ENCODE results near the gene ZMYM4.
"Not testable (repeated sequence)": the region's sequence is repeated elsewhere in the genome, so short reads cannot be mapped to it uniquely, and the experiment has no call there.

ZMYM4 gene

DNA sequence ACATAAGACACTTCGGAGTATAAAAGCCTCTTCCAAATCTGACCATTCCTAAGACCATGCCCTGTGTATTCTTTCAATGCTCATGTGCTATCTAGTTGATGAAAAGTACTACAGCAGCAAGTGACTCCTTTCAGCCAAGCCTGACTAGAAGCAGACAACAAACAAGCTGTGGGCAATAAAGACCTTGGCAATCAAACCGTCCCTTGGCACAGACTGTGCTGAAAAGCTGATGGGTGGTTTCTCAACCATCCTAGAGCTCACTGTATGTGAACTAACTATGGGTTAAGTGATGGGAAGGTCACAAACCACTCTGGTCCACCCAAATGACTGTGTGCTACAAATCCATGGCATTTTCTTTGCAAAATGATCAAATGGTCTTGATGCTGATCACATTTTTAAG, 194.7 kb downstream of the ZMYM4 start:
- TF ChIP-seq, protein P1, sequence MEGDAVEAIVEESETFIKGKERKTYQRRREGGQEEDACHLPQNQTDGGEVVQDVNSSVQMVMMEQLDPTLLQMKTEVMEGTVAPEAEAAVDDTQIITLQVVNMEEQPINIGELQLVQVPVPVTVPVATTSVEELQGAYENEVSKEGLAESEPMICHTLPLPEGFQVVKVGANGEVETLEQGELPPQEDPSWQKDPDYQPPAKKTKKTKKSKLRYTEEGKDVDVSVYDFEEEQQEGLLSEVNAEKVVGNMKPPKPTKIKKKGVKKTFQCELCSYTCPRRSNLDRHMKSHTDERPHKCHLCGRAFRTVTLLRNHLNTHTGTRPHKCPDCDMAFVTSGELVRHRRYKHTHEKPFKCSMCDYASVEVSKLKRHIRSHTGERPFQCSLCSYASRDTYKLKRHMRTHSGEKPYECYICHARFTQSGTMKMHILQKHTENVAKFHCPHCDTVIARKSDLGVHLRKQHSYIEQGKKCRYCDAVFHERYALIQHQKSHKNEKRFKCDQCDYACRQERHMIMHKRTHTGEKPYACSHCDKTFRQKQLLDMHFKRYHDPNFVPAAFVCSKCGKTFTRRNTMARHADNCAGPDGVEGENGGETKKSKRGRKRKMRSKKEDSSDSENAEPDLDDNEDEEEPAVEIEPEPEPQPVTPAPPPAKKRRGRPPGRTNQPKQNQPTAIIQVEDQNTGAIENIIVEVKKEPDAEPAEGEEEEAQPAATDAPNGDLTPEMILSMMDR (IDR thresholded peaks at IDR 0.05; ENCODE audit: low read depth, low read length), result no peak
- no peak overlapping the region for H3K4me3 ChIP-seq (replicated peaks in 1 of 2; ENCODE audit: low read depth in 2 of 2, low read length in 2 of 2)
- DNase-seq (ENCODE audit: low read depth in 2 of 2), result no peak

DNA sequence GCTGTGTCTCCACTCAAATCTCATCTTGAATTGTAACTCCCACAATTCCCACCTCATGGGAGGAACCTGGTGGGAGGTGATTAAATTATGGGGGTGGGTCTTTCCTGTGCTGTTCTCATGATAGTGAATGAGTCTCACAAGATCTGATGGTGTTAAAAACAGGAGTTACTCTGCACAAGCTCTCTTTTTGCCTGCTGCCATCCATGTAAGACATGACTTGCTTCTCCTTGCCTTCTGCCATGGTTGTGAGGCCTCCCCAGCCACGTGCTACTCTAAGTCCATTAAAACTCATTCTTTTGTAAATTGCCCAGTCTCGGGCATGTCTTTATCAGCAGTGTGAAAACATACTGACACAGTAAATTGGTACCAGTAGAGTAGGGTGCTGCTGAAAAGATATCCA, 195.2 kb downstream of the ZMYM4 start:
- not testable (repeated sequence) for DNase-seq (ENCODE audit: low read depth in 2 of 2); H3K4me3 ChIP-seq (replicated peaks in 1 of 2; ENCODE audit: low read depth in 2 of 2, low read length in 2 of 2)

GRCh38 chr1:35466120-35466519, 197.6 kb downstream of the ZMYM4 start:
- DNase-seq (ENCODE audit: low read depth in 2 of 2), result no peak
- no peak overlapping the region for H3K4me3 ChIP-seq (replicated peaks in 1 of 2; ENCODE audit: low read depth in 2 of 2, low read length in 2 of 2)
- TF ChIP-seq, protein P1 (IDR thresholded peaks at IDR 0.05; ENCODE audit: low read depth, low read length), result no peak

- TF ChIP-seq, protein P1 (IDR thresholded peaks at IDR 0.05; ENCODE audit: low read depth, low read length), result no peak
- DNase-seq (ENCODE audit: low read depth in 2 of 2), result no peak
- H3K4me3 ChIP-seq (replicated peaks in 1 of 2; ENCODE audit: low read depth in 2 of 2, low read length in 2 of 2), result no peak overlapping the region
These were observed 202.6 kb downstream of the ZMYM4 start for GRCh38 chr1:35470977-35471613.

Measured in cardiac fibroblast (primary cell).